Breast epithelium (tissue), 3 donors: ENCODE data around the gene MICOS13.

Experiments used
- CTCF ChIP-seq, 3 donors: fragments of 450-650 bp; IDR thresholded peaks; one replicate each; pipeline ENCODE4 v1.5.1; 2016 to 2017; ENCODE audit warnings: antibody characterized with exemption in 3 of 3, mild to moderate bottlenecking in 3 of 3, moderate library complexity in 3 of 3
- POLR2AphosphoS5 ChIP-seq, 3 donors: sonication (generic); formaldehyde crosslinking; IDR thresholded peaks; one replicate each; pipeline ENCODE4 v1.6.1; 2017; ENCODE audit warnings: antibody characterized with exemption in 3 of 3

GRCh38 chr19:5711025-5711424, 30.7 kb upstream of the MICOS13 start:
- TF ChIP-seq CTCF (IDR thresholded peaks at IDR 0.05) (no peak), POLR2AphosphoS5 (IDR thresholded peaks at IDR 0.05) (no peak)
